Body of pancreas (tissue), 4 donors: Measurements from ENCODE around the gene PDXP.
A peak's percentile ranks its signal among the peaks of the same experiment; 100 is the strongest.

ENCODE experiments used
- POLR2A ChIP-seq, 3 donors: fragments of 450-650 bp; IDR thresholded peaks; one replicate each; pipeline ENCODE4 v1.6.1; 2016; ENCODE audit warnings: antibody characterized with exemption in 3 of 3, mild to moderate bottlenecking in 2 of 3
- TF ChIP-seq, protein P1 (sequence below), 7 experiments: fragments of 450-650 bp in 4 of 7; fragments of 200-600 bp in 3 of 7; sonication (generic) in 3 of 7; IDR thresholded peaks; one replicate each; pipeline ENCODE4 v1.5.1; 2016 to 2019; ENCODE audit warnings: antibody characterized with exemption in 7 of 7

- TF ChIP-seq, protein P1, sequence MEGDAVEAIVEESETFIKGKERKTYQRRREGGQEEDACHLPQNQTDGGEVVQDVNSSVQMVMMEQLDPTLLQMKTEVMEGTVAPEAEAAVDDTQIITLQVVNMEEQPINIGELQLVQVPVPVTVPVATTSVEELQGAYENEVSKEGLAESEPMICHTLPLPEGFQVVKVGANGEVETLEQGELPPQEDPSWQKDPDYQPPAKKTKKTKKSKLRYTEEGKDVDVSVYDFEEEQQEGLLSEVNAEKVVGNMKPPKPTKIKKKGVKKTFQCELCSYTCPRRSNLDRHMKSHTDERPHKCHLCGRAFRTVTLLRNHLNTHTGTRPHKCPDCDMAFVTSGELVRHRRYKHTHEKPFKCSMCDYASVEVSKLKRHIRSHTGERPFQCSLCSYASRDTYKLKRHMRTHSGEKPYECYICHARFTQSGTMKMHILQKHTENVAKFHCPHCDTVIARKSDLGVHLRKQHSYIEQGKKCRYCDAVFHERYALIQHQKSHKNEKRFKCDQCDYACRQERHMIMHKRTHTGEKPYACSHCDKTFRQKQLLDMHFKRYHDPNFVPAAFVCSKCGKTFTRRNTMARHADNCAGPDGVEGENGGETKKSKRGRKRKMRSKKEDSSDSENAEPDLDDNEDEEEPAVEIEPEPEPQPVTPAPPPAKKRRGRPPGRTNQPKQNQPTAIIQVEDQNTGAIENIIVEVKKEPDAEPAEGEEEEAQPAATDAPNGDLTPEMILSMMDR (IDR thresholded peaks at IDR 0.05) = peak in 1 of 7 experiments; percentile 2
- no peak for TF ChIP-seq POLR2A (IDR thresholded peaks at IDR 0.05)
These were observed 49.0 kb upstream of the PDXP start for GRCh38 chr22:37609240-37610152.
